K562 (cell line): ENCODE measurements around the gene TYW1.
"Not testable (repeated sequence)": the region's sequence is repeated elsewhere in the genome, so short reads cannot be mapped to it uniquely, and the experiment has no call there.

Source experiments
- BRF2 ChIP-seq: IDR thresholded peaks from 3 replicates; pipeline ENCODE4 v1.6.1; 2011; ENCODE audit warnings: borderline replicate concordance, mild to moderate bottlenecking; ENCODE audit not compliant: insufficient read length, insufficient read depth
- CTCF ChIP-seq, 3 experiments: IDR thresholded peaks in 2 of 3; conservative IDR thresholded peaks in 1 of 3; 2 replicates each; pipeline ENCODE4 v1.5.1; 2011 to 2012; ENCODE audit warnings: low read length in 3 of 3, mild to moderate bottlenecking in 3 of 3, control low read depth in 2 of 3, improper control_type of control experiment in 1 of 3, inconsistent platforms in 1 of 3, low read depth in 1 of 3, mixed read lengths in 1 of 3, moderate library complexity in 1 of 3; ENCODE audit not compliant: insufficient read depth in 2 of 3
- HMGXB4 ChIP-seq: sonication (generic); formaldehyde crosslinking; IDR thresholded peaks from 2 replicates; pipeline ENCODE4 v1.8.1; 2023; ENCODE audit warnings: mild to moderate bottlenecking, missing genetic modification reagents
- MAX ChIP-seq: sonication (generic); formaldehyde crosslinking; IDR thresholded peaks from 2 replicates; pipeline ENCODE4 v1.9.0; 2022; ENCODE audit warnings: mild to moderate bottlenecking, missing genetic modification reagents
- MXD1 ChIP-seq: fragments of 250-450 bp; sonication (Bioruptor Pico); IDR thresholded peaks from 2 replicates; pipeline ENCODE4 v1.8.0; 2021; ENCODE audit warnings: borderline replicate concordance, mild to moderate bottlenecking, moderate library complexity; ENCODE audit not compliant: poor library complexity, severe bottlenecking
- SAP30 ChIP-seq: fragments of 200-600 bp; sonication (generic); IDR thresholded peaks from 2 replicates; pipeline ENCODE4 v1.6.1; 2012; ENCODE audit warnings: borderline replicate concordance, low read depth, mild to moderate bottlenecking, moderate library complexity, low read length, control low read depth, inconsistent platforms; ENCODE audit not compliant: insufficient read depth, poor library complexity, severe bottlenecking
- SMAD3 ChIP-seq: fragments of 450-650 bp; formaldehyde crosslinking; conservative IDR thresholded peaks from 2 replicates; pipeline ENCODE4 v1.4.0; 2020; ENCODE audit warnings: mild to moderate bottlenecking
- SNRNP70 ChIP-seq: fragments of 200-400 bp; formaldehyde crosslinking; optimal IDR thresholded peaks from 2 replicates; pipeline ENCODE3; 2017; ENCODE audit warnings: low read depth, low read length
- TAF7 ChIP-seq: fragments of 450-650 bp; IDR thresholded peaks from 2 replicates; pipeline ENCODE4 v1.6.1; 2016; ENCODE audit warnings: missing genetic modification characterization, missing compliant biosample characterization
- TCFL5 ChIP-seq: fragments of 250-450 bp; sonication (Bioruptor Pico); conservative IDR thresholded peaks from 2 replicates; pipeline ENCODE4 v1.6.1; 2021; ENCODE audit warnings: mild to moderate bottlenecking, moderate library complexity, matching md5 sums
- YBX1 ChIP-seq: fragments of 450-650 bp; IDR thresholded peaks from 2 replicates; pipeline ENCODE4 v1.7.1; 2016; ENCODE audit warnings: mild to moderate bottlenecking
- ZFX ChIP-seq: sonication (generic); formaldehyde crosslinking; IDR thresholded peaks from 2 replicates; pipeline ENCODE4 v1.8.0; 2022; ENCODE audit warnings: mild to moderate bottlenecking, missing genetic modification reagents, moderate library complexity
- ZNF639 ChIP-seq, 2 experiments: fragments of 200-800 bp in 1 of 2; sonication (Bioruptor generic) in 1 of 2; sonication (generic) in 1 of 2; formaldehyde crosslinking in 1 of 2; IDR thresholded peaks in 1 of 2; conservative IDR thresholded peaks in 1 of 2; 2 replicates each; pipeline versions ENCODE4 v1.5.0 to v1.6.1; 2016 to 2020; ENCODE audit warnings: missing compliant biosample characterization in 1 of 2, missing genetic modification characterization in 1 of 2, missing genetic modification reagents in 1 of 2
- ZSCAN29 ChIP-seq: fragments of 450-650 bp; IDR thresholded peaks from 2 replicates; pipeline ENCODE4 v1.6.1; 2017

GRCh38 chr7:67145581-67146193, 149.1 kb downstream of the TYW1 start:
- not testable (repeated sequence) for TF ChIP-seq TCFL5 (CRISPR knock-in tag); ZFX (CRISPR knock-in tag); MXD1 (CRISPR knock-in tag); YBX1; BRF2; ZNF639 (CRISPR knock-in tag; conservative IDR thresholded peaks at IDR 0.05 in 1 of 2, IDR thresholded peaks at IDR 0.05 in 1 of 2); SAP30; SNRNP70; CTCF (IDR thresholded peaks at IDR 0.05 in 2 of 3, conservative IDR thresholded peaks at IDR 0.05 in 1 of 3; ENCODE audit: insufficient read depth in 2 of 3, low read depth in 1 of 3, low read length in 3 of 3); SMAD3 (CRISPR knock-in tag); HMGXB4 (CRISPR knock-in tag); ZSCAN29; TAF7 (tag); MAX
